Muscle layer of colon (tissue), 2 donors: ENCODE data around the gene FNDC1.

Experiments
- H3K27ac ChIP-seq: one replicate; pipeline ENCODE4 v1.7.0; 2013; ENCODE audit warnings: low read depth, mild to moderate bottlenecking, low read length, moderate library complexity
- H3K27me3 ChIP-seq, 2 donors: one replicate each; pipeline ENCODE4 v1.7.0; 2013; ENCODE audit warnings: low read length in 2 of 2, mild to moderate bottlenecking in 2 of 2; ENCODE audit not compliant: insufficient read depth in 2 of 2, control insufficient read depth in 1 of 2
- H3K36me3 ChIP-seq: one replicate; pipeline ENCODE4 v1.7.0; 2013; ENCODE audit warnings: mild to moderate bottlenecking, low read length; ENCODE audit not compliant: insufficient read depth
- H3K4me1 ChIP-seq: one replicate; pipeline ENCODE4 v1.7.0; 2013; ENCODE audit warnings: mild to moderate bottlenecking, low read length; ENCODE audit not compliant: insufficient read depth
- H3K4me3 ChIP-seq, 2 donors: one replicate each; pipeline ENCODE4 v1.7.0; 2013; ENCODE audit warnings: low read length in 2 of 2, low read depth in 1 of 2, mild to moderate bottlenecking in 1 of 2, moderate library complexity in 1 of 2
- H3K9ac ChIP-seq: one replicate; pipeline ENCODE4 v1.7.0; 2013; ENCODE audit warnings: low read length
- H3K9me3 ChIP-seq: one replicate; pipeline ENCODE4 v1.7.0; 2013; ENCODE audit warnings: mild to moderate bottlenecking, low read length
- donor health status: abdominal sarcoma.
- donor health status: Adenocarcinoma of cecum.

FNDC1 gene

DNA sequence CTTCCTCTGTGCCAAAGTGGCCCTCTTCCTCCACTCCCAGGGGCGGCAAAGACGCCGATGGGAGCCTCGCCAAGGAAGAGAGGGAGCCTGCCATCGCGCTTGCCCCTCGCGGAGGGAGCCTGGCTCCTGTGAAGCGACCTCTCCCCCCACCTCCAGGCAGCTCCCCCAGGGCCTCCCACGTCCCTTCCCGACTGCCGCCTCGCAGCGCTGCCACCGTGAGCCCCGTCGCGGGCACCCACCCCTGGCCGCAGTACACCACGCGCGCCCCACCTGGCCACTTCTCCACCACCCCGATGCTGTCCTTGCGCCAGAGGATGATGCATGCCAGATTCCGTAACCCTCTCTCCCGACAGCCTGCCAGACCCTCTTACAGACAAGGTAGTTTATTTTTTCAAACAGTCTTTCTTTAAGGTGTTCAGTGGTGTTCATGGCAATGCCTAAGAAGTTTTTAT is 64.9 kb downstream of the FNDC1 start:
- Histone ChIP-seq H3K9ac (no peak overlapping the region), H3K9me3 (no peaks in the 10 kb centered on the region), H3K27ac (no peak overlapping the region), H3K4me1 (no peaks in the 10 kb centered on the region), H3K27me3 (peaks cover 0 to 16% of the 10 kb centered on the region in 2 donors), H3K4me3 (peak overlapping the region in 1 of 2 donors; percentile 23), H3K36me3 (no peaks in the 10 kb centered on the region)

DNA sequence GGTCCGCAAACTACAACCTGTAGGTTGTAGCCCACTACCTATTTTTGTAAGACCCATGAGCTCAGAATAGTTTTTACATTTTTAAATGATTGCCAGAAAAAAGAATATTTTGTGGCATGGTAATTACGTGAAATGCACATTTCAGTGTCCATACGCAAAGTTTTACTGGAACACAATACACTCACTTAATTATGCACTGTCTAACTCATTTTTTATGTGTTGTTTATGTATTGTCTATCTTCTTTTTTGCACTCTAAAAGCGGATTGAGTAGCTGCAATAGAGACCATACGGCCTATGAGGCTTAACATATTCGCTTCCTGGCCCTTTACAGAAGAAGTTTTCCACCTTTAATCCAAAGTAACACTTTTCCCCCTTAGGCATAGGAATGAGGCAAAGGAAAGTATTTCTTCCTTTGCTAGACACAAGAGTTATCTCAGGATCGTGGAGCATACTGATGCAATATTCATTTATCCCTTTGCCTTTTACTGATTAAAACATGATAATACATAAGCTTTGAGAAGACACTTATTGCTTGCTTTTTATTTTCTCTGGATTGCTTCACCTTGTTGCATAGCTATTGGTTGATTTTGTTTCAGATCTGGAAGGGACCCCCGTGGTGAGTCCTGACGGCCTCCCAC is 69.8 kb downstream of the FNDC1 start:
- H3K27me3 ChIP-seq, result peaks cover 0 to 9% of the 10 kb centered on the region in 2 donors
- no peak overlapping the region for H3K27ac ChIP-seq
- no peaks in the 10 kb centered on the region for H3K9me3 ChIP-seq
- H3K9ac ChIP-seq, result no peak overlapping the region
- no peaks in the 10 kb centered on the region for H3K4me1 ChIP-seq
- no peak overlapping the region for H3K4me3 ChIP-seq
- no peaks in the 10 kb centered on the region for H3K36me3 ChIP-seq

DNA sequence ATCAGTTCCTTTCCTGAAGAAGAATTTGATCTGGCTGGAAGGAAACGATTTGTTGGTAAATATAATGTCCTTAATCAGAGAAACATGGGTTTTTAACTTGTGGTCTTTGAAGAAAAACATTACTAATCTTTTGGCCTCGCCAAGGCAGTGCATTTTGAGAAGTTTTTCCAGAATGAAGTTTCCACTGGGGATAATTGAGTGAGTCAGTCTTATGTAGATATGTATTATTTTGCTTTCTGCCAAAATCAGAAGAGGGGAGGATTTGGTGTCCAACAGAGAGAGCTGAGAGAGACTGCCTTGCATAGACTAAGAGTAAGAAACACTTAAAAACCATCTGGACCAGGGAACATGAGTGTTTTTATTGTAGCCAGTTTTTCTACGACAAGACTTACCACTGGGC is 79.9 kb downstream of the FNDC1 start:
- no peaks in the 10 kb centered on the region for H3K27me3 ChIP-seq
- peaks cover 6% of the 10 kb centered on the region for H3K4me1 ChIP-seq
- H3K27ac ChIP-seq, result no peak overlapping the region
- no peak overlapping the region for H3K4me3 ChIP-seq
- no peak overlapping the region for H3K9ac ChIP-seq
- H3K36me3 ChIP-seq, result no peaks in the 10 kb centered on the region
- no peaks in the 10 kb centered on the region for H3K9me3 ChIP-seq

DNA sequence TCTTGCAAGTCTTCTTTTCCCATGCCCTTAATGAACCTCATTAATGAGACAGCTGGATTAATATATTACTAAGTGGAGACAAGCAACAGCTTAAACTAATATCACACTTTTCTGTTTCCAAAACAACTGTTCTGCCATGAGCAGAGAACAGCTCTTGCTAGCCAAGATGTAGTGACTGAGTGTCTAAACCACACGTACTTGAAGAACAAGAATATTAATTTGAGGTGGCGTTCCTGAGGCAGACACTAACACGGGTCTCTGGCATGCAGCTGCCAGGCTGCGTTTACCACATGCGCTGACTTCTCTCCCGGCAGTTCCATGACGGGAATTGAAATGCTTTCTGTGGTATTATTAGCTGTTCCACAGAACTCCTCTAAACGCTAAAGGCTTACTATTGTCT is 80.6 kb downstream of the FNDC1 start:
- H3K27me3 ChIP-seq, result no peaks in the 10 kb centered on the region
- H3K9ac ChIP-seq, result no peak overlapping the region
- H3K9me3 ChIP-seq, result no peaks in the 10 kb centered on the region
- H3K4me1 ChIP-seq, result peaks cover 6% of the 10 kb centered on the region
- no peaks in the 10 kb centered on the region for H3K36me3 ChIP-seq
- H3K4me3 ChIP-seq, result no peak overlapping the region
- H3K27ac ChIP-seq, result no peak overlapping the region

DNA sequence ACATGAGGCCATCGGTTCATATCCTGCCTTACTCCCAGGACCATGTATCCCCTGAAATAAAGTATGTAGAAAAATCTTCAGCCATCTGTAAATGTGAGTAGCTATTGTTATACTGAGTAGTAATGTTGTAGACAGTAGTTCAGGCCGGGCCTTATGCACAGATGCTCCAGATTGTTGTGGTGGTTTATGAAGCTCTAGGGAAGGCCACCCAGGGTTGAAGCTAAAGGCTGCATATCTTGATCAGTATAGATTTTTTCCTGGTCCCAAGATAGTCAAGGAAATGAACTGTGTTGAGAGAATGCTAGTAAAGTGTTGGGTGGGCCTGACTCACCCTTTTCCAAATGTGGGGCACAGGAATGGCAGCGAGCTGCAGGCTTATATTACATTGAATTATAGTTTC is 81.4 kb downstream of the FNDC1 start:
- Histone ChIP-seq H3K36me3 (no peaks in the 10 kb centered on the region), H3K4me3 (no peak overlapping the region), H3K27me3 (no peaks in the 10 kb centered on the region), H3K9ac (no peak overlapping the region), H3K4me1 (peaks cover 6% of the 10 kb centered on the region), H3K27ac (no peak overlapping the region), H3K9me3 (no peaks in the 10 kb centered on the region)

DNA sequence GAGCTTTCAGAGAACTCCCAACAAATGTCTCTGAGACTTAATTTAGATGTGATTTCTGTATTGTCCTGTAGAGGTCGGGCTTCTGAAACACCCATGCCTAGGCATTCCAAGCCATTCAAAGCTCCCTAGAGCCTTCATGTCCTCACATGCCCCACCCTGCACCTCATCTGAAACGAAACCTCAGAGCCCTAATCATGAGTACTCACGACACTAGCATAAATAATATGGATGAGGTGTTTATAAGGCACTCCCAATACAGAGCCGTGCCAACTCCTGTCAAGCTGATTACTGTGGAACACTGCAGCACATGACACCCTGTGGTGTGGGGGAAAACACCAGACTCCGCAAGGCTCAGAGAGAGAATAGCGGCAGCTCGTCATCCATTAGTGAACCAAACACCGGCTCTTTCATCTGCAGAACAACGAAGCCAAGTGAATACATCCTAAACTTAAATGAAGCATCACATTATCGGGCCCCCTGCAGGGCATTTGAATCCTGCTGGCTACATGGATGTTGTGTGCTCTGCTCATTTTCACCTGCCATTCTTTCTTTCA is 83.8 kb downstream of the FNDC1 start:
- H3K27me3 ChIP-seq, result no peaks in the 10 kb centered on the region
- H3K4me3 ChIP-seq, result no peak overlapping the region
- no peaks in the 10 kb centered on the region for H3K36me3 ChIP-seq
- no peaks in the 10 kb centered on the region for H3K9me3 ChIP-seq
- peak overlapping the region; percentile 31 for H3K27ac ChIP-seq
- H3K9ac ChIP-seq, result no peak overlapping the region
- H3K4me1 ChIP-seq, result peaks cover 6% of the 10 kb centered on the region

DNA sequence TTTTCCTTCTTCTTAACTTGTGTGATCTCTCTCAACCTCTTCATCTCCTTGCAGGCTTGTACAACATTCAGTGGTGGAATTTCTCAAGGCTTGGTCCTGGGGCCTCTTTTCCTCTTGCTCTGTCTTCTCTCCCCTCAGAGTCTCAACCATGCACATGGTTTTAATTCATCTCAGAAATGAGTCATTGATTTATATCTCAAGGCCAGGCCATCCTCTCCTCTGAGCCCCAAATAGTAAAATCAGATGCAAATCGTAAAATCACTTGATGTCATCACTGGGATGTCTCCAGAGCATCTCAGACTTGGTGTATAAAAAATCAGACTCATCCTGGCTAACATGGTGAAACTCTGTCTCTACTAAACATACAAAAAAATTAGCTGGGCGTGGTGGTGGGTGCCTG is 85.0 kb downstream of the FNDC1 start:
- H3K4me1 ChIP-seq, result peaks cover 6% of the 10 kb centered on the region
- H3K9ac ChIP-seq, result no peak overlapping the region
- H3K27me3 ChIP-seq, result no peaks in the 10 kb centered on the region
- H3K27ac ChIP-seq, result no peak overlapping the region
- H3K4me3 ChIP-seq, result no peak overlapping the region
- H3K9me3 ChIP-seq, result no peaks in the 10 kb centered on the region
- no peaks in the 10 kb centered on the region for H3K36me3 ChIP-seq

DNA sequence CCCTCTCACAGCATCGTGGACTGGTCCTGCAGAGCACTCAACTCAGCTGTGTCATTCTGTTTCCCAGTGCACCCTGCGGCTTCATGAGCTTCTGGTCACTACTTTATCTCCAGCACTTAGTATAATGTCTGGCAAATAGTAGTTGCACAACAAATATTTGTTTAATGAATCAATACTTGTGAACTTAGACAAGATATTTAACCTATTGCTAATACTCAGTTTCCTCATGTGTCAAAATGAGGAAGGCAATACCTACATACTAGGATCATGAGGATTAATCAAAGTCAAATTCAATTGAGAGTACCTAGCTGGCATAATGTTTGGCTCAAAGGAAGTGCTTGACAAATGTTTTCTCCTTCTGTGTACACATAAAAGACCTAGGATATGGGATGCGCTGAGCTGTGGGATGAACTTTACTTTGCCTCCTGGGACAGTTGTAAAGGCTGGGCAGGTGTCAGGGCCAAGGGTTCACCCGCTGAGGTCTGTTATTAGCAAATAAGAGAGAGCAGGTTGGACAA is 86.3 kb downstream of the FNDC1 start:
- H3K27me3 ChIP-seq, result no peaks in the 10 kb centered on the region
- no peak overlapping the region for H3K27ac ChIP-seq
- H3K9me3 ChIP-seq, result no peaks in the 10 kb centered on the region
- no peaks in the 10 kb centered on the region for H3K4me1 ChIP-seq
- H3K36me3 ChIP-seq, result no peaks in the 10 kb centered on the region
- H3K4me3 ChIP-seq, result no peak overlapping the region
- H3K9ac ChIP-seq, result no peak overlapping the region

DNA sequence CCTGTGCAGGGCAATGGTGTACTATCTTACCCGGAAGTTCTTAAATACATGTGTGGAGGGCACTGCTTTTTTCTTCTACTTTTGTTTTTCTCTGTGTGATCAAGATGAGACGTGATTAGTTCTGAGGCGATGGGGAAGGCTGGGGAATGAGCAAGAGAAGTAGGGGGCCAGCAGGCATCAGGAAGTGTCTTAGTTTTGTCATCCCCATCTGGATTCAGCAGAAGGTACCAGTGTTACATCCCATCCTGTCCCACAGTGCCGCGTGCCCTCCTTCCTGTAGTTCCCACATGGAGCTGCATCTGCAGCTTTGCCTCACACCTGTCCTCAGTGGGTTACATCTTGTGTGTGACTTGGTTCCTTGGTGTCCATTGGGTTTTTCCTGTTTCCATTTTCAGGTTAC is 86.9 kb downstream of the FNDC1 start:
- H3K9ac ChIP-seq, result no peak overlapping the region
- H3K27me3 ChIP-seq, result no peaks in the 10 kb centered on the region
- H3K4me1 ChIP-seq, result no peaks in the 10 kb centered on the region
- H3K36me3 ChIP-seq, result no peaks in the 10 kb centered on the region
- H3K4me3 ChIP-seq, result no peak overlapping the region
- H3K27ac ChIP-seq, result no peak overlapping the region
- H3K9me3 ChIP-seq, result no peaks in the 10 kb centered on the region

DNA sequence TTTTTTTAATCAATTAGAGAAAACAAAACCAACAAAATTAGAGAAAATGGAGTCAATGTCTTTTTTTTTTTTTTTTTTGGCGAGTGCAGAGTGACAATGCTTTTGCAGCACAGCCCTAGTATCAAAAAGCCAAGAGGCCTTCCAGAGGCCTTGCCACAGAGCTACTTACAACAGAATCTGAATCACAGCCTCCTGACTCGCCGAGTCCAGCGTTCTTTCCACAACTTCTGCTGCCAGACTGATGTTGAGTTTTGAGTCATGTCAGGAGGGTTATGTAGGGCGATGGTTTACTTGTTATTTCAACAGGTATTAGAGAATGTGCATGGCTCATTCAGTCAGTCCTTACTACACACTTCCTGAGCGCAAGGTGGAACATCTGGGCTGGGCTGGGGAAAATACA is 88.6 kb downstream of the FNDC1 start:
- H3K27ac ChIP-seq, result no peak overlapping the region
- no peak overlapping the region for H3K9ac ChIP-seq
- no peaks in the 10 kb centered on the region for H3K4me1 ChIP-seq
- no peaks in the 10 kb centered on the region for H3K9me3 ChIP-seq
- H3K27me3 ChIP-seq, result no peaks in the 10 kb centered on the region
- no peak overlapping the region for H3K4me3 ChIP-seq
- H3K36me3 ChIP-seq, result no peaks in the 10 kb centered on the region

DNA sequence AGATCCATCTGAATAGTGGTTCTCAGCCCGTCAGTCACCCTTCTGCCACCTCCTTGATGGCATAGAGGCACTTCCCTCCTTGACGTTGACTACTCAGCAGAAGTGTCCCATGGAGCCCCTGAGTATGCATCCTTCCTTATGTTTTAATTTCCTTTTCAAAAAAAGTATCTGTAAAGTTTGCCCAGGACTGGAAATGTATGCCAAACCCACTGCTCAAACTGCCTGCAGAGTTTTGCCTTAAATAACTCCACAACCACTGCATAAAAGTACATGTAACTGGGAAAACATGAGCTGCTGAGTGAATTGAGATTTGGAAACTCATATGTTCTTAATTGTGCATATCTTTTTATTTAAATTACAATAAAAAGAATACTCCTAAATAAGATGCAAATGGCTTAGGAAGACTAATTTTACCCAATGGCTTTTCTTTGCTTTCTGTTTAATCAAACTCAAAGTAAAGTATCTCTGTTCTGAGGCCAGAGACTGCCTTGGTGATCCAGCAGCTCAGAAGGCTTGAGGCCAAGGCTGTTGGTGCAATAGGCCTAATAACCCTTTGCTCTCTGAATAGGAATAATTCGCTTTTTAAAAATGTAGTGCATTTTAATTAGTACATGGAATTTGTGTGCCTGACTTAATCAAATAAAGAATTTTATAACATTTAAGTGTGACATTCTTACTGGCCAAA is 90.4 kb downstream of the FNDC1 start:
- Histone ChIP-seq H3K9ac (no peak overlapping the region), H3K36me3 (no peaks in the 10 kb centered on the region), H3K4me1 (no peaks in the 10 kb centered on the region), H3K27ac (no peak overlapping the region), H3K27me3 (no peaks in the 10 kb centered on the region), H3K9me3 (no peaks in the 10 kb centered on the region), H3K4me3 (no peak overlapping the region)
